OCI-M2 (cell line): Measurements from ENCODE around the gene KCNJ11.
"Not testable (repeated sequence)": the region's sequence is repeated elsewhere in the genome, so short reads cannot be mapped to it uniquely, and the experiment has no call there.

Experiments used
- DNase-seq: peaks from one replicate; lab custom pipeline; 2025; ENCODE audit not compliant: unreplicated experiment; lab: John Stamatoyannopoulos, UW

The KCNJ11 gene

DNA sequence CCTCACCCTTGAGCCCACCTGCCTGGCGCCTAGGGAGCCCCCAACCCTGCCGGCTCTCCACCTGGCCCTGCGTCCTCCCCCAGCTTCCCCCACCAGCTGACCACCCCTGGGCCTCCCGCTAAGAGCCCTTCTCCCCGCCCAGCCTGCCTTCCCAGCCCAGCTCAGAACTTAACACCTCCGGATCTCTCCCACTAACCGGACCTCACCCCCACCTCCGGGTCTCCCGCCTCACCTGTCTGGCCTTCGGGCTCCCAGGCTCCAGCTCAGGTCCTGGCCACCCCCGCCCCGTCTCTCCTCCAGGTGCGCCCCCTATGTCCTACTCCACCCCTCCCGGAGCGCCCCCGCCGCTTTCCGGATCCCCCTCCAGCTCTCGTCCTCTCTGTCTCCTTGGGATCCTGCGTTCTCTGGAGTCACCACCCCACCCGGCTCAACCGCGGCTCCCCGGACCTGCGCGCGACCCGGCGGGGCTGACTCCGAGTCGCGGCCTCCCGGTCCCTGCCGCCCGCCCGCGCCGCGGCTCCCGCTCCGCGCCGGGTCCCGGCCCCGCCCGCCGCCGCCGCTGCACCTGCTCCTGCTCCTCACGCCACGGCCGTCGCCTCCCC lies at the start of gene KCNJ11:
KCNJ11 (minus strand) TSS at position 51 of the 602 bp plus-strand sequence. CDS start 568 bp downstream, outside the sequence.
- no peak for DNase-seq

DNA sequence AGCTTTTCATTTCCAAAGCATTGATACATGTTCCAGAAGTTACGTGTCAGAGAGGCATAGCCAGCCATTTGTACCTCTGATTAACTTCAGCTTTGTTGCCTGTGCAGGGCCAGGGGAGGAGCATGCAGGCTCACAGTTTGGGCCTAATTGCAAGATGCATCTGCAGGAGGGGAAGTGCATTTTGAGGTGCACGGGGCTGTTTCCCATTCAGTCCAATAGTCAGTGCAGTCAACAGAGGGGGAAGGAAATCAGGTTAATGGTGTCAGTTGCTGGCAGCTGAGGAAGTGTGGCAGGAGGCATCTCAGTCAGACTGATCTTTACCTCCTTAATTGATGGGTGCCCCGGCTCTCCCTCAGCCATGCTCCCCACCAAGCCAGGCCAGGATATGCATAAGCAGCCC lies 48.9 kb upstream of the KCNJ11 start:
- no peak for DNase-seq

DNA sequence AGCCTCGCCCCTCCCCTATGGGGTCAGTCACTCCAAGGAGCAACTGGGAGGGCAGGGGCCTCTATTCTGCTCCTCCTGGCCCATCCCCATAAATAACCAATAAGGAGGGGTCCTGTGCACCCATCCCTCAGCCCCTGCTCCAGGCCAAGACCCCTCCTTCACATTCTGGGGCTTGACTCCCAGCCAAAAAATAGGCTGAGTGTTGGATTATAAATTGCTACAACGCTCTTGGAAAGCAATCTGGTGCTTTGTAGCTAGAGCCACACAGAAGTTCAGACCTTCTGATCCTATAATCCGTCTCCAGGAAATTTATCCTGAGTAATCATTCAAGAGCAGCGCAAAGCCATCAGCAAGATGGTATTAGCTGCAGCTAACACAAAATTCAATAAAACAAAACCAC lies 45.6 kb upstream of the KCNJ11 start:
- DNase-seq, result no peak

DNA sequence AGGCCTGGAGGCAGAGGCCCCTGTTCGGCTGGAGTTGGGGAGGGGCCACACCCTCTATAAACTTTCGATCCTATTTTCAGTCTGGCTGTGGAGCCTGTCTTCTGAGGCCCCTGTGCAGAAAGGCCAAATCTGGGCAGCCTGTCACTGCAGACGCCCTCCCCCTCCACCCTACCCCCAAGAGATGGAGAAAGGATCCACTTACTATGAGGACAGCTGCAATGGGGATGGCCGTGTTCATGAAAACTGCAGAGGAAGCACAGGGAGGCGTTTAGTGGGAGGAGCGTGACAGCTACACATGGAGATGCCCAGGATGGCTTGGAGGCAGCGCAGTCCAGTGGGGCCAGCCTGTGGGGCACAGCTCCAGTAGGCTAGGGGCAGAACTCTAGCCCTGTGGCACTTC lies 43.5 kb upstream of the KCNJ11 start:
- no peak for DNase-seq

DNA sequence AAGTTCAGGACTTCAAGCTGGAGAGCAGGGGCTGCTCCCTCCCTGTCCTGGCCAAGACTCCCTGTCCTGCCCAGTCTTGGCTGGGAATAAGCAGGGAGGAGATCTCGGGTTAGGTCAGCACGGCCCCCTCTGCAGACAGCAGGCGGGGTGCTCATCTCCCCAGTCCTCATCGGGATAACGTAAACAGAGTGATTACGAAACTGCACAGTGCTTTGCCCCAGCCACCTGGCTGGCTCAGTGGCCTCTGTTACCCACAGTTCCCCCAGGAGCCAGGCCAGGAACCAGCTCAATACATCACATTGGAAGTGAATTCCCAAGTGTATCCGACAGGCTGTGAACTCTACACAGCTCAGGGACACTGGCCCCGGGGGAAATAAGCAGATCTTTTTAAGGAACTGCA lies 42.7 kb upstream of the KCNJ11 start:
- DNase-seq, result no peak

DNA sequence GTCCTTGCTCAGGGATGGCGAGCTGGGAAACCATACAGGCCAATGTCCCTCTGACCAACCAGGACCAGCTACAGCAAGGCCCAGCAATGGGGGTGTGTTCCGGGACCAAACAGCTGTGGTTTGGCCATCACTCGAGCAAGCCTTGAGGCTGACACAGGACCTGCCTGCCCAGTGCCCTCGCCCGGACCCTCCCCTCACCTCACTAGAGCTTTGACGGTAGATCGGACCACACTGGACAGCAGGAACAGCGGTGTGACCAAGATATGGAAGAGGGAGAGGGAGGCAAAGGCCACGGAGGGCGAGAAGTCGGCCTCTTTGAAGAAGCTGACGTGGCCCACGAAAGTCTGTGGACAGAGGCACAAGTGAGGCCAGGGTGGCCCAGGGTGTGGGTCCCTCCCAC lies 42.2 kb upstream of the KCNJ11 start:
- no peak for DNase-seq

DNA sequence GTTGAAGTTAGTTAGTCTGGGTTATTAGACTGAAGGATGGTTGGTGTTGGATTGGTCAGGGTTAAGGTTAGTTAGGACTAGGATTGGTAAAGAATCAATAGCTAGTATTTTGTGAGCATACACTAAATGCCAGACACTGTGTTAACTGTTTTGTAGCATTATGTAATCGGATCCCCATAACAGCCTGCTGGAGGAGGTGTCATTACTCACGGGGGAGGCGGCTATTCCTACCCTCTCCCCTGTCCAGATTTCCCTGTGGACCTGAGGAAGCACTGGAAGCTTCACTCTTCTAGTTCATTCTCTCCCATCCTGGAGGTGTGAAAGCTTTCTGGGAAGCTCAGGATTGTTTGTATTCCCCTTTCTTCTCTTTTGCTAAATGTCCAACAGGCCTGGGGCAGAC lies 40.5 kb upstream of the KCNJ11 start:
- no peak for DNase-seq

DNA sequence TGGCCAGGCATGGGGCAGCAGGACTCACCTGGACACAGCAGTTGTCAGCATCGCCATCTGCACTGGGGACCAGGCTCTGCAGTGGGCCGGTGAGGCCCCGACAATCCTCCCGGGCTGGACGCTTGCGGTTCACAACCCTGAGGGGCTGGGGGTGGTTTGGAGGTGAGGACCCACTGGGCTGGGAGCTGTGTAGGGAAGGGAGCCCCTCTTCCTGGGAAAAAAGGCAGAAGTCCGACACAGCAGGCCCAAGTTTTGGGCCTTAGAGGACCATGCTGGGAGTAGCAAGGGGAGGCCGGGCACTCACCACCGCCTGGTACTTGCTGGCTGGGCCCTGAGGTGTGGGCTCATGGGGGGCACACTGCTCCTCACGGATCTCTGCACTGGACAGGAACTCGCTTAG lies 39.8 kb upstream of the KCNJ11 start:
- DNase-seq, result no peak

DNA sequence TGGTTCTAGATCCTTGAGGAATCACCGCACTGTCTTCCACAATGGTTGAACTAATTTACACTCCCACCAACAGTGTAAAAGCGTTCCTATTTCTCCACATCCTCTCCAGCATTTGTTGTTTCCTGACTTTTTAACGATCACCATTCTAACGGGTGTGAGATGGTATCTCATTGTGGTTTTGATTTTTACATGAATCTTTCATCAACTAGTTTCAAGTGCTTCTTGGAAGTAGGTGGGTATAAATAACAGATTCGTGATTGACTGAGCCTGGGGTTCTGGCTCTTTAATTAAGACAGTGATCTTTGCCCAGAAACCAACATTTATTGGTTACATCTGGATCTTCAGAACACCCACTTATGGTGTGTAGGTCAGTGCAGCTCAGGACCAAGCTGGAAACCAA lies 37.8 kb upstream of the KCNJ11 start:
- not testable (repeated sequence) for DNase-seq

DNA sequence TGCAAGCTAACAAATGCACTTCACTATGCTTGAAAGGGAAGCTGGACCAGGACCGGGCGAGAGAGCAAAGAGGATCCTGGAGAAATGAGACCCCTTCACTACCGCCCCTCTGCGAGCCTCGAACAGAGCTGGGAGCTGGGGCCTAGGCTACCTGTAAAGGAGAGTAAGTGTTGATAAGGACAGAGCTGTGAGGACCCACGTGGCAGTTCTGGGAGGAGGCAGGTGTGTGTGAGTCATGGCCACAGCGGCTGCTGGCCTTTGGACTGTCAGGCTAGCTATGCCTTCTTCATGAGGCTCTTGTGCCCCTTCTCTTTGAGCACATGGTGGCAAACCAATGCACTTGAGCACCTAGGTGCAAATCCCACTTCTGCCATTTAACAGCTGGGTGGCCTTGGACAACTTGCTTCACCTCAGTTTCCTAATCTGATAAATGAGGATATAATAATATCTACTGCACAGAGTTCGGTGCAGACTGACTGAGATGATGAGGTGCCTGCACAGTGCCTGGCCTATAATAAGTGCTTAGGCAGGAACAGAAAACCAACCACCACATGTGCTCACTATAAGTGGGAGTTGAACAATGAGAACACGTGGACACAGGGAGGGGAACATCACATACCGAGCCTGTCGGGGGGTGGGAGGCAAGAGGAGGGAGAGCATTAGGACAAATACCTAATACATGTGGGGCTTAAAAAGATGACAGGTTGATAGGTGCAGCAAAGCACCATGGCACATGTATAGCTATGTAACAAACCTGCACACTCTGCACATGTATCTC lies 35.3 kb upstream of the KCNJ11 start:
- no peak for DNase-seq

DNA sequence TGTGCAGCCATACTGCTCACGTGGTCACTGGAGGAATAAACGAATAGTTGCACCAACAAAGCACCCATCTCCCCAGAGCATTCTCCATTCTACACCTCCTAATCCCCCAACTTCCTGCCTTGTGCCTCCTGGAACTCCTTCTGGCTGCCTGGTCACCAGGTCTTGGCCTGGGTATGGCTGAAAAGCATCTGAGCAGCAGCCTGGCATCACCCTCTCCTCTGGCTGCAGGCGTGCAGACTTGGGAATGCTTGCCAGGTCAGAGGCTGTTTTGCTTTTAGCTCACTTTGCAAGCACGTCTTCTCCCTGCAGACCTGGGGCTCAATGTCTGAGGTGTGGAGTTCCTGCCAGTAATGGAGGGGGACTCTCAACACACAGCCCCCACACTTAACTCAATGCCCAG lies 33.3 kb upstream of the KCNJ11 start:
- DNase-seq, result no peak

DNA sequence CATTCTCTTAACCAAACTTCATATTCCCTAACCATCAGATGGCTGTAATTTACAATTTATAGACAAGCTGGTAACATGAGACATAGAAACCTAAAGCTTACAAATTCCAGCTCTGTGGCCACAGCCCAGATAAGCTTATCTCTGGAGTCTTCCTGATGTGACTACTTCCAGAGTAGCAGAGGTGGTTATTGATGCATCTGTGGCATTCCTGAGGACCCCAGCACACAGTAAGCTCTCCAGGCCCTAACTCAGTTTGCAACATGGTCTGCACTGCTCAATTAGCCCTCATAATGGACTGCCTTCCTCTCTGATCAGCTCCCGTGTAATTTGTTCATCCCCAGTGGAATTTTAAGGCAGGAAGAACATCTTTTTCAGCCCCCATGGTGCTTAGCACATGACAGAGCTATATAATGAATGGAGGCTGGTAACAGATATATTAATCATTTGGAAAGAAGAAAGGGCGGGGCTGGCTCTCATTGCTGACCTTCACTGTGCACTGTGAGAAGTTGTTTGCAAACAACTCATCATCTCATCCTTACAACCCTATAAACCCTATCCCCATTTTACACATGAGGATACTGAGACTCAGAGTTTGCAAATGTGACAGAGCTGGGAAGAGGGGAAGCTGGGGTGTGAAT lies 30.1 kb upstream of the KCNJ11 start:
- DNase-seq, result no peak

DNA sequence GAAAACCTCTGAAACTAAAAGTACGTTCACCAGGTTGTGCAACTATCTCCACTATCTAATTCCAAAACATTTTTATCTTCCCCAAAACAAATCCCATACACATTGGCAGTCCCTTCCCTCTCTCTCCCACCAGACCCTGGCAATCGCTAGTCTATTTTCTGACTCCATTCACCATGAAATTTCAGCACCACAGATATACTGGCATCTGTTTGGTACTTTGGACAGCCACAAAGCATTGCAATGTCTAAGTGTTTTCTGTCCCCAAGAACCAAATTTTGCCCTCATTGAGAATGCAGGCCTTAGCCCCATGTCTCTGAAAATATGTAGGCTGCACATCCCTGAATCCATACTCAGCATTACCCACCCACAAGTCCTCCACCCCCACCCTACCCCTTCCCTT lies 28.0 kb upstream of the KCNJ11 start:
- no peak for DNase-seq

DNA sequence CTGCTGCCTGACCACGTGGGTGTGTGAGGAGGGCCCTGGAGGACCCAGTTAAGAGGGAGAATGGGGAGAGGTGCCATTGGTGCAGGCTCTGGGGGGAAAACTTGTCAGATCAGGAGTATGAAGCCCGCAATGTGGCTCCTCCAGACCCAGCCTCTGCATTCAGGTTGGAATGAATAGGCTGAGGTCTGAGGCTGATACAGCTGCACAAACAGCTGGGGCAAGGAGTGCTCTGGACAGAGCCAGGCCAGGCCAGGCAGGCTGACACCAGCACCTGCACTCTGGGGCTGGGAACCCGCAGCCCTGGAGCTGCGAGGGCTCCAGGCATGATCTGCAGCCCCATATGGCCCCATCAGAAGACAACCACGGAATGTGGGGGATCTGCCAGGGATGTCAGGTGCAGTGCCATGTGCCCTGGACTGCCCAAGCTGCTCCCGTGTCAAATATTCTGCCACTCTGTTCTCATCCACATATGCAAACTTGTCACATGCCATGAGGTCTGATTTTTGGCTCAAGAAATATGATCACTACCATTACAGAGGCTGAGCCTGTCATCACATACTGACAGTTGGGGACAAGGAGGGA lies 27.2 kb upstream of the KCNJ11 start:
- DNase-seq, result no peak

DNA sequence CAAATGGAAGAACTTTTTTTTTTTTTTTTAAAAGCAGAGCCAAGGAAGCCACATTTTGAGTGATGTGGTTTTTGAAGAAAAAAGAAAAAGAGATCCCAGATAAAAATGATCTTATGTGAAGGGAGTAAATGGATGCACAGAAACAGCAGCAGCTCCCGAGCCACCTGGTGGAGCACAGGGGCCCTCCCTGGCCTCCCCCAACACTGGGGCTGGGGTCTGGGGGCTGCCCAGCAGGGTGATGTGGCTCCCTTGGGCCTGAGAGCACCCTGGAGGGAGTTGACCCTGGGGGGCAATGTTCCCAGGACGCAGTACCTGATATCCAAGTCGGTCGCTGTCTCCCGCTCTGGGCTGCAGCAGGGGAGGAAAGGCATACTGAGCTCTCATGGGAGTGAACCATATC lies 26.5 kb upstream of the KCNJ11 start:
- DNase-seq, result no peak

DNA sequence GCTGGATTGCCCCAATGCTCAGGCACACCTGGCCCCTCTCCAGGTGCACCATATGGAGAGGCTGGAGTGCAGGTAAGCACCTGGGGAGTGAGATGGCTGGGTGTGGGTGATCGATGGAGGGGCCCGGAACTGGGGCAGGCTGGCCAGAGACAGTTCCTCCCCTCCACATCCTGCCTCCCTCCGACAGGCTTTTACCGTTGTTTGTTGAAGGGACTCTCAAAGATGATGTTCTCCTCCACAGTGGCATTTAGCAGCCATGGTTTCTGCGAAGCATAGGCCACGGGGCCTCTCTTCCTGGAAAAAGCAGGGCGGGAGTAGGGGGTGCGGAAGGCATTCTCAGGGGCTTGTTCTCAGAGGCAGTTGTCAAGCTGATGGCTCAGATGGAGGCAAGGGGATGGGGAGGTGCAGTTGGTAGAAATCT lies 25.9 kb upstream of the KCNJ11 start:
- DNase-seq, result no peak

DNA sequence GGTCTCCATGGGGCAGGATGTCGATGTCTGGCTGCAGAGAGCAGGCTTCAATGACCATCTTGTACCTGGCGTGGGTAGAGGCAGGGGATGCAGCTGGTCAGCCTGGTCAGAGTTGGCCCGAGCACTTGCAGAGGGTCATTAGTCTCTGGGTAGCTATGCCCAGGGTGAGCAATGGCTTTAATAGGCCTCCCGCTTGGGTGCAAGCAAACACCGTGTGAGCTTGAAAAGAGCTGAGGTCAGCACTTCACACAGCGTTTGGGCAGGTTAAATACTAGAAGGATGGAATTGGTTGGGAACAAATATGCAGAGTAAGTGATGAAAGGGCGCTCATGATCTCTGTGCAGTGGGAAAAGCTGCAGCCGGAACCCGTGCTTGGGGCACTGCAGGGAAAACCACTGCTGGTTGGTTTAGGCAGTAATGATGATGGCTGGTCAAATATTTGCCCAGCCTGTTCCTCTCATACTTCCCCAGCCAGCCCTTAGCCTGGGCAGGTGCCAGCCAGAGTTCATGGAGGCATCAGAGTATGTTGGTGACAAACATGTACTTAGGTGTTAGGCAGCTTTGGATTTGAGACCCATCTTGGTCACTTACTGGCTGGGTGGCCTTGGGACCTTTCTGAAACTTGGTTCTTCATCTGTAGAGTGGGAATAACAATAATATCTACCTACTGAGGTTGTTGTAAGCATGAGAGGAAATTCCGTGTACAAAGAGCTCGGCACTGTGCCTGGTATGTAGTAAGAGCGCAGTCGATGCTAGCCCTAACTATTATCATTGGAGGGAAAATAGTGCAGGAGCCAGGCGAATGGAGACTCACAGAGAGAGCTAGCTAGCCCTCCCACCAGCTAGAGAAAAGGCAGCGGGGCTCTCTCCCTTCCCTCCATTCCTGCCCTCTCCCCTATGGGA lies 25.2 kb upstream of the KCNJ11 start:
- DNase-seq, result no peak

DNA sequence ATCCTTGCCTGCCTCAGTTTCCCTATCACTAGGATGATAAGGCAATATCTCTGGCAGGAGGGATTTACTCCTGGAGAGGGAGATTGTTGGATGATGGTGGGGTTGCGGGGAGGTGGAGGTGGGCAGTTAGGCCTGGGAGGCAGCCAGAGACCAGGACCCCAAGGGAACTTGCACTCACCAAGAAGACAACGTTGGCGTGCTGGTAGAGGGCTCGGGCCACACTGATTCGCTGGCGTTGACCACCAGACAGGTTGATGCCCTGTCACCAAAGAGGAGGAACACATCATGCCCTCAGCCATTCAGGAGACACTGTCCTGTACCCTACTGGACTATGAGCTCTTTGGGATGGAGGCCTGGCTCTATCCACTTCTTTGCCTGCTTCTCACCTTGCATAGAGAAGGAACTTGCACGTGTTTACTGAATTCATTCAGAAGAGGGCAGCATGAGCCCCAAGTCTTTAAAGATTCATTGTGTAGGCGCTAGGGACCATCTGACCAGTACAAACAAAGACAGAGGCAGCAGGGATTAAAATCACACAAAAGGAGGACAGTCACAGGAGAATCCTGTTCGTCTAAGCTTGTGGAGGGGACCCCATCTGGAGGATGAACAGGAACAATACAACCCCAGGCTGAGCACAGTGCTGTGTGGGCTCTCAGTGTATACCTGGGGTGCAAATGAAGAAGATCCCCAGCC lies 24.2 kb upstream of the KCNJ11 start:
- no peak for DNase-seq

DNA sequence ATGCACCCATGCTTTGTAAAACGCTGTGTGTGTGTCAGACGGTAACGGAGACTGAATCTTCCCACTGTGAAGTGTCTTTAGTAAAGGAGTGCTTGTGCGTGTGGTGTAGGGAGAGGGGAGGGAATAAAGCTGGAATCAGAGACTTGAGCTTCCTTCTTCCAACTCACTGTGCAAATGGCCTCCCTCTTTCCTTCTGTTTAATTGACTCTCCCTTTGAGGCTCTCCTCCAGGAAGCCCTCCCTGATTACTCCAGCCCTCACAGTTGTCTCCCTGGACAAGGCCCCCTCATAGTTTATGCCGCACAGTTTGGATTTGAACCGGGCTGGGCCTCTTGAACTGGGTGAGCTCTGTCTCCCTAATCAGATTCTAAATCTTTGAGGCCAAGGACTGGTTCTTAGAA lies 23.0 kb upstream of the KCNJ11 start:
- DNase-seq, result no peak

DNA sequence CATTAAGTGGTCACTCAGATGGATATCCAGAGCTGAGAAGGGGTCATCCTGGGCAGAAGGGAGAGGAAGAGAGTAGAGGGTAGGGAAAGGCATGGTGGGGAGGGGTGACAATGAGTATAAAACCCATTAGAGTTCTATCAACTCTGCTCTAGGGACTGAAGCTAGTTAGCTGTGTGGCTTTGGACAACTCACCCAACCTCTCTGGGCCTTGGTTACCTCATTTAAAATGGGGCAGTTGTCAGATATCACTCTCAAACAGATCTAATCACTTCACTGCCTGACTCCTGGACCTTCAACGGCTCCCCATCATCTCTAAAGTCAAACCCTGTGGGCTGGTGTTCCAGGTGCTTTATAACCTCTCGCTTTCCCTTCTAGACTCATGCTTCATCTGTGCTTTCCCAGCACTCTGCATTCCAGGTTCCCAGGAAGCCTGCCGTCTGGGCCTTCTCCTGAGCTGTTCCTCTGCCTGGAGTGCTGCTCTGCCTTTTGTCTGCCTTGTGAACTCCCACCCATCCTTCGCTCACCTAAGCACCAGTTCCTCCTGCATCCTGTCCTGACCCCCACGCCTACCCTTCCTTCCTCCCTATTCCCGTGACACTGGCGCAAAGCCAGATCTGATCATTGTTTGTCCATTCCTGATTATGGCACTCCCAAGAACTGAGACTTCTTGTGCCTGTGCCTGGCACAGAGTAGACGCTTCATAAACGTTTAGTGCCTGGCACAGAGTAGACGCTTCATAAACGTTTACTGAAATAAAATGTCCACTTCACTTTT lies 22.3 kb upstream of the KCNJ11 start:
- DNase-seq, result no peak
